Caco-2 (cell line): ENCODE results near the gene FRMD4A. TPM values are rescaled to one million over a fixed set of nuclear protein-coding genes. Genes with fewer than 3 reads are reported as not detected.

Source experiments
- BruUV-seq: library from RNA; stranded (reverse); fragments of 400-500 nt; replicated peaks from 2 replicates; lab custom pipeline; 2021; lab: Mats Ljungman, UMichigan
- CTCF ChIA-PET: fragments of 300-600 bp; sonication (Branson Sonifier 250); formaldehyde crosslinking; loops from one replicate; lab custom pipeline; 2022; ENCODE audit warnings: antibody characterized with exemption; lab: Charles Lee
- POLR2A ChIA-PET: fragments of 300-600 bp; sonication (Branson Sonifier 250); formaldehyde crosslinking; loops from one replicate; lab custom pipeline; 2022; ENCODE audit warnings: antibody characterized with exemption; lab: Charles Lee
- DNase-seq, 2 experiments: peaks; one replicate each; pipeline versions ENCODE4 v3.0.0 to v3.0.0-alpha.2; 2020 to 2022
- H3K27me3 ChIP-seq: replicated peaks from 2 replicates; pipeline ENCODE4 v1.6.0; 2011; ENCODE audit warnings: low read length; ENCODE audit not compliant: control insufficient read depth, insufficient read depth
- H3K36me3 ChIP-seq: 2 replicates; pipeline ENCODE4 v1.5.1; 2011; ENCODE audit warnings: low read length; ENCODE audit not compliant: control insufficient read depth, insufficient read depth
- H3K4me1 ChIP-seq: fragments of 250-450 bp; sonication (Bioruptor Pico); 2 replicates; pipeline ENCODE4 v1.5.1; 2020; ENCODE audit warnings: mild to moderate bottlenecking
- H3K4me3 ChIP-seq: 2 replicates; pipeline ENCODE4 v1.5.1; 2011; ENCODE audit warnings: low read depth, mild to moderate bottlenecking, control low read depth, low read length
- H3K9me3 ChIP-seq: fragments of 250-450 bp; sonication (Bioruptor Pico); 2 replicates; pipeline ENCODE4 v1.5.1; 2020; ENCODE audit warnings: mild to moderate bottlenecking, moderate library complexity
- H3K27ac Mint-ChIP-seq: one replicate; pipeline ENCODE4 v1.8.0; 2022; ENCODE audit warnings: mixed read lengths; ENCODE audit not compliant: unreplicated experiment
- H3K27me3 Mint-ChIP-seq: one replicate; pipeline ENCODE4 v1.8.0; 2022; ENCODE audit warnings: mixed read lengths; ENCODE audit not compliant: insufficient read depth, unreplicated experiment
- H3K36me3 Mint-ChIP-seq: one replicate; pipeline ENCODE4 v1.8.0; 2022; ENCODE audit warnings: mild to moderate bottlenecking, mixed read lengths; ENCODE audit not compliant: insufficient read depth, unreplicated experiment
- H3K4me1 Mint-ChIP-seq: one replicate; pipeline ENCODE4 v1.8.0; 2022; ENCODE audit warnings: low read depth, mixed read lengths; ENCODE audit not compliant: unreplicated experiment
- H3K4me3 Mint-ChIP-seq: one replicate; pipeline ENCODE4 v1.8.0; 2022; ENCODE audit warnings: mild to moderate bottlenecking, moderate library complexity, mixed read lengths; ENCODE audit not compliant: unreplicated experiment
- H3K9me3 Mint-ChIP-seq: one replicate; pipeline ENCODE4 v1.8.0; 2022; ENCODE audit warnings: mixed read lengths; ENCODE audit not compliant: unreplicated experiment
- CTCF ChIP-seq, 2 experiments: fragments of 200-600 bp in 1 of 2; IDR thresholded peaks; 1 replicate in 1 of 2; 2 replicates in 1 of 2; pipeline versions ENCODE4 v1.5.1 to v1.8.0; 2011 to 2022; ENCODE audit warnings: antibody characterized with exemption in 1 of 2, control low read depth in 1 of 2, inconsistent platforms in 1 of 2, low read depth in 1 of 2, low read length in 1 of 2, mild to moderate bottlenecking in 1 of 2, moderate library complexity in 1 of 2; ENCODE audit not compliant: insufficient read depth in 1 of 2, severe bottlenecking in 1 of 2, unreplicated experiment in 1 of 2
- intact Hi-C: fragments of 100-400 bp; cut with micrococcal nuclease; formaldehyde crosslinking; loops from one replicate; pipeline ENCODE4 v1.10.0; 2022; ENCODE audit not compliant: unreplicated experiment
- total RNA-seq: library from RNA; stranded (reverse); gene quantifications from 2 replicates; pipeline ENCODE4 v1.2.3, GENCODE V29; 2022

Gene FRMD4A
- total RNA-seq, 1 experiment from 2014 or later = 52.1 TPM

DNA sequence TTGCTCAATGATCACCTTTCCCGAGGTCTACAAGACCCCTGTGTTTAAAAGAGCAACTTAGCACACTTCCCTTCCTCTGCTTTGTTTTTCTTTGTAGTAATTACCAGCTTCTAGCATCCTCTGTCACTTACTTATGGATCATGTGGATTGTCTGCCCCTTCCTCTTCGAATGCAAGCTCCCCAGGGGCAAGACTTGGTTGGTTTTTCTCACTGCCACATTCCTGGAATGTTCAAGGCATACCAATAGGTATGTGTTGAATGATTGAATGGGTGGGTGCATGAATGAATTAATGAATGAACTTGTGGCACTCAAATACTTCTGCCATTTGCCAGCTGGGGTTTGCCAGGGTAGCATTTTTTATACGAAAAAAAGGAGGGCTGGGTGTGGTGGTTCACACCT lies 450.0 kb downstream of the FRMD4A start:
- Histone ChIP-seq H3K4me1 (no peaks in the 10 kb centered on the region), H3K36me3 (no peaks in the 10 kb centered on the region), H3K27me3 (no peaks in the 10 kb centered on the region), H3K4me3 (no peak overlapping the region), H3K9me3 (no peaks in the 10 kb centered on the region)
- BruUV-seq = no TSS peak
- no peak for DNase-seq
- POLR2A ChIA-PET = no interaction called here
- no peak overlapping the region for H3K27ac Mint-ChIP-seq
- H3K9me3 Mint-ChIP-seq = no peaks in the 10 kb centered on the region
- H3K27me3 Mint-ChIP-seq = no peaks in the 10 kb centered on the region
- intact Hi-C loops = no loop called here
- no peak for TF ChIP-seq CTCF (IDR thresholded peaks at IDR 0.05; ENCODE audit: insufficient read depth in 1 of 2, low read depth in 1 of 2, low read length in 1 of 2, severe bottlenecking in 1 of 2, unreplicated experiment in 1 of 2)
- CTCF ChIA-PET = no interaction called here
- H3K4me3 Mint-ChIP-seq = no peak overlapping the region
- H3K36me3 Mint-ChIP-seq = no peaks in the 10 kb centered on the region
- H3K4me1 Mint-ChIP-seq = no peaks in the 10 kb centered on the region

DNA sequence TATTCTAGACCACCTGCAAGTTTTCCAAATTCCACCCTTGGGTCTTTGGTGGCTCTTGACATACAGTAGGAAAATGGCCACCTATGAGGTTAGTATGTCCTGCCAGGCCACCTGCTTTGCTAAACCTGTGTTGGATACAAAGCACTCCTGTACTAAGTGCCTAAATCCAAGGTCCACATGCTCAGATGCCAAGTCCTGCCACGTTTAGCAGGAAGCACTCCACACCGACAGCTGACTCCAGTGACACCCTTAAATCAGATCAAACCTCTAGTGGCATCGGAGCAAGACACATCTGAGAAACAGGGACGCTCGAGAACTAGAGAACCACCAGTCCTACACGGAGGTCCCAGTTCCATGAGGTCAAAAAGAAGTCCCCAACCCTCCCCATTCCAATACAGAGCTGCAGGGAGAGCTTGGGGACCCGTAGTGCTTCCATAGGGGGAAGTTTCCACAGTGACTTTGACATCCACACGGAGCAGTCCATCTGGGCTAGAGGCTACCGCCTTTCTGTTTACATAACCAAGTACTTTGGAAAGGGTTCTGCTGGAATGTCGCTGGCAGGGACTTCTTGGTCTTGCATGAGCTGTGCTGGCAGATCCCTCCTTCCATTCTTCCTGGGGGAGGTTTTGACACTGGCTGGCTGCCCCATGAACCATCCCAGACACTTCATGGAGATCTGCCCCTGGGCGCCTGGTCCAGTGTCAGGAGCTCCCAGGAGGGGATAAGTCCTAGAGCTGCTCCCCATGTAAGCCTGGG lies 453.4 kb downstream of the FRMD4A start:
- no peaks in the 10 kb centered on the region for H3K9me3 Mint-ChIP-seq
- no peak for DNase-seq
- intact Hi-C loops = no loop called here
- no peaks in the 10 kb centered on the region for H3K4me1 ChIP-seq
- no peaks in the 10 kb centered on the region for H3K27me3 ChIP-seq
- no peaks in the 10 kb centered on the region for H3K36me3 ChIP-seq
- BruUV-seq = no TSS peak
- ChIA-PET POLR2A (interaction anchor here (1.0 kb wide), 1 partner anchor 164 kb away, joined by 3 read pairs; no protein-coding TSS in a partner anchor), CTCF (interaction anchor here (0.6 kb wide), 1 partner anchor 600 kb away, joined by 4 read pairs; no protein-coding TSS in a partner anchor)
- no peak overlapping the region for H3K4me3 Mint-ChIP-seq
- no peaks in the 10 kb centered on the region for H3K4me1 Mint-ChIP-seq
- no peaks in the 10 kb centered on the region for H3K9me3 ChIP-seq
- no peaks in the 10 kb centered on the region for H3K36me3 Mint-ChIP-seq
- peaks cover 14% of the 10 kb centered on the region for H3K27me3 Mint-ChIP-seq
- no peak overlapping the region for H3K27ac Mint-ChIP-seq
- no peak for TF ChIP-seq CTCF (IDR thresholded peaks at IDR 0.05; ENCODE audit: insufficient read depth in 1 of 2, low read depth in 1 of 2, low read length in 1 of 2, severe bottlenecking in 1 of 2, unreplicated experiment in 1 of 2)
- no peak overlapping the region for H3K4me3 ChIP-seq

- ChIA-PET CTCF (no interaction called here), POLR2A (no interaction called here)
- Mint-ChIP-seq H3K36me3 (no peaks in the 10 kb centered on the region), H3K27me3 (peaks cover 15% of the 10 kb centered on the region), H3K27ac (no peak overlapping the region), H3K4me3 (no peak overlapping the region), H3K9me3 (no peaks in the 10 kb centered on the region), H3K4me1 (no peaks in the 10 kb centered on the region)
- H3K9me3 ChIP-seq = no peaks in the 10 kb centered on the region
- no peak for TF ChIP-seq CTCF (IDR thresholded peaks at IDR 0.05; ENCODE audit: insufficient read depth in 1 of 2, low read depth in 1 of 2, low read length in 1 of 2, severe bottlenecking in 1 of 2, unreplicated experiment in 1 of 2)
- no peaks in the 10 kb centered on the region for H3K4me1 ChIP-seq
- intact Hi-C loops = no loop called here
- DNase-seq = no peak
- H3K4me3 ChIP-seq = no peak overlapping the region
- BruUV-seq = no TSS peak
- no peaks in the 10 kb centered on the region for H3K27me3 ChIP-seq
- H3K36me3 ChIP-seq = no peaks in the 10 kb centered on the region
Observed at GRCh38 chr10:13873196-13873595, 457.5 kb downstream of the FRMD4A start.
